ENCODE measurements around the gene HERC3.

Gene HERC3

DNA sequence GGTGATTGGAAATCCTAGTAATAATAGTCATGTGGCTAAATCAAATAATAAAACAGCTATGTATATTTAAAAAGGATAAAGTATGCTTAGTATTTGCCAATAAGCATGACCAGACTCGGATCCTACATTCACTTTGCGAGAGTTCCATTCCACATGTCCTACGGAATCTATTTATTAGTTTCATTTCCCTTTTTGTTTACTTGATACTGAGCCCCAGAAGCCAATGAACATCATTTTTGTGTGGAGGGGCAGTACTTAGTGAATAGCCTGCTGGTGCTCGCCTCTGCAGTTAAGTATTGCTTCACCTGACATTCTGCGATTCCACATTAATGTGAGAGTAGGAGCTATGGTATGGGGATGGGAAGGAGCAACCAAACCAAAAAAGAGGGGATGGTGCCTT, 163.9 kb downstream of the HERC3 start:
- Histone ChIP-seq H3K79me2 (ENCODE audit: insufficient read depth, low read length) (no peaks in the 10 kb centered on the region), H3K27ac (ENCODE audit: low read depth, low read length, poor library complexity, severe bottlenecking) (no peak overlapping the region), H4K20me1 (ENCODE audit: insufficient read depth, low read length) (no peaks in the 10 kb centered on the region), H3K9me3 (ENCODE audit: low read length) (no peaks in the 10 kb centered on the region), H3F3A (ENCODE audit: insufficient read depth, low read length) (no peaks in the 10 kb centered on the region), H3K36me3 (ENCODE audit: insufficient read depth, low read length) (no peaks in the 10 kb centered on the region), H3K9me2 (ENCODE audit: low read depth, low read length) (no peaks in the 10 kb centered on the region), H3K4me3 (ENCODE audit: low read depth, low read length, poor library complexity, severe bottlenecking) (no peak overlapping the region), H3K27me3 (ENCODE audit: insufficient read depth, low read length) (peaks cover 9% of the 10 kb centered on the region), H2AFZ (ENCODE audit: low read length) (no peak overlapping the region), H3K4me2 (ENCODE audit: low read length) (no peak overlapping the region), H3K4me1 (ENCODE audit: insufficient read depth, low read length, severe bottlenecking) (no peaks in the 10 kb centered on the region), H3K9ac (ENCODE audit: low read length) (no peak overlapping the region)
- TF ChIP-seq EZH2 (IDR thresholded peaks at IDR 0.05; ENCODE audit: borderline replicate concordance, low read length) (no peak), CTCF (IDR thresholded peaks at IDR 0.05; ENCODE audit: low read length) (no peak)

- Histone ChIP-seq H3K27ac (ENCODE audit: low read depth, low read length, poor library complexity, severe bottlenecking) (no peak overlapping the region), H3K79me2 (ENCODE audit: insufficient read depth, low read length) (no peaks in the 10 kb centered on the region), H3K4me2 (ENCODE audit: low read length) (no peak overlapping the region), H3F3A (ENCODE audit: insufficient read depth, low read length) (no peaks in the 10 kb centered on the region), H3K4me3 (ENCODE audit: low read depth, low read length, poor library complexity, severe bottlenecking) (no peak overlapping the region), H4K20me1 (ENCODE audit: insufficient read depth, low read length) (no peaks in the 10 kb centered on the region), H3K9me2 (ENCODE audit: low read depth, low read length) (no peaks in the 10 kb centered on the region), H3K36me3 (ENCODE audit: insufficient read depth, low read length) (no peaks in the 10 kb centered on the region), H3K9me3 (ENCODE audit: low read length) (no peaks in the 10 kb centered on the region), H3K9ac (ENCODE audit: low read length) (no peak overlapping the region), H2AFZ (ENCODE audit: low read length) (no peak overlapping the region), H3K4me1 (ENCODE audit: insufficient read depth, low read length, severe bottlenecking) (no peaks in the 10 kb centered on the region), H3K27me3 (ENCODE audit: insufficient read depth, low read length) (peaks cover 9% of the 10 kb centered on the region)
- TF ChIP-seq EZH2 (IDR thresholded peaks at IDR 0.05; ENCODE audit: borderline replicate concordance, low read length) (no peak), CTCF (IDR thresholded peaks at IDR 0.05; ENCODE audit: low read length) (no peak)
These were observed 164.8 kb downstream of the HERC3 start for GRCh38 chr4:88757067-88757466.

DNA sequence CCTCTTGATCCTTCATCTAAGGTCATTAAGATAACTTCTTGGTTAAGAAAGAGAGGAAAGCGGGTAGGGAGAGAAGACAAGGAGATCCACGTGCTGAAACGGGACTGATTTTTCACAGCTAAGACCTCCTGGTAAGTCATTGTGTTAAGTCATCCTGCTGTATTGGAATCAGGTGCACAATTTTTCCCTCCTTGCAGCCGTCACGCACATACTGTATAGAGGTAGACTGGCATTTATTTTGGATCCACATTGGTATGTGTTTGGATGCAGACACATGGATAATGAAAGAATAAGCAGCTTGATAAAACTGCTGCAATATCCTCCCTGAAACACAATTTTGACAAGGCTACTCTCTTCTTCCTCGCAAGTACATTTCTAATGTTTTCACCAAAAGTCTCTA, 165.5 kb downstream of the HERC3 start:
- Histone ChIP-seq H3K9me2 (ENCODE audit: low read depth, low read length) (no peaks in the 10 kb centered on the region), H3K36me3 (ENCODE audit: insufficient read depth, low read length) (no peaks in the 10 kb centered on the region), H3K79me2 (ENCODE audit: insufficient read depth, low read length) (no peaks in the 10 kb centered on the region), H3K27ac (ENCODE audit: low read depth, low read length, poor library complexity, severe bottlenecking) (no peak overlapping the region), H4K20me1 (ENCODE audit: insufficient read depth, low read length) (no peaks in the 10 kb centered on the region), H3K4me3 (ENCODE audit: low read depth, low read length, poor library complexity, severe bottlenecking) (no peak overlapping the region), H3F3A (ENCODE audit: insufficient read depth, low read length) (no peaks in the 10 kb centered on the region), H3K9me3 (ENCODE audit: low read length) (no peaks in the 10 kb centered on the region), H3K9ac (ENCODE audit: low read length) (no peak overlapping the region), H3K4me2 (ENCODE audit: low read length) (no peak overlapping the region), H3K27me3 (ENCODE audit: insufficient read depth, low read length) (peaks cover 9% of the 10 kb centered on the region), H3K4me1 (ENCODE audit: insufficient read depth, low read length, severe bottlenecking) (no peaks in the 10 kb centered on the region), H2AFZ (ENCODE audit: low read length) (no peak overlapping the region)
- TF ChIP-seq CTCF (IDR thresholded peaks at IDR 0.05; ENCODE audit: low read length): no peak
- no peak for TF ChIP-seq EZH2 (IDR thresholded peaks at IDR 0.05; ENCODE audit: borderline replicate concordance, low read length)
